ENCODE results near the gene CFD.
"Not testable (repeated sequence)": the region's sequence is repeated elsewhere in the genome, so short reads cannot be mapped to it uniquely, and the experiment has no call there.

The CFD gene

DNA sequence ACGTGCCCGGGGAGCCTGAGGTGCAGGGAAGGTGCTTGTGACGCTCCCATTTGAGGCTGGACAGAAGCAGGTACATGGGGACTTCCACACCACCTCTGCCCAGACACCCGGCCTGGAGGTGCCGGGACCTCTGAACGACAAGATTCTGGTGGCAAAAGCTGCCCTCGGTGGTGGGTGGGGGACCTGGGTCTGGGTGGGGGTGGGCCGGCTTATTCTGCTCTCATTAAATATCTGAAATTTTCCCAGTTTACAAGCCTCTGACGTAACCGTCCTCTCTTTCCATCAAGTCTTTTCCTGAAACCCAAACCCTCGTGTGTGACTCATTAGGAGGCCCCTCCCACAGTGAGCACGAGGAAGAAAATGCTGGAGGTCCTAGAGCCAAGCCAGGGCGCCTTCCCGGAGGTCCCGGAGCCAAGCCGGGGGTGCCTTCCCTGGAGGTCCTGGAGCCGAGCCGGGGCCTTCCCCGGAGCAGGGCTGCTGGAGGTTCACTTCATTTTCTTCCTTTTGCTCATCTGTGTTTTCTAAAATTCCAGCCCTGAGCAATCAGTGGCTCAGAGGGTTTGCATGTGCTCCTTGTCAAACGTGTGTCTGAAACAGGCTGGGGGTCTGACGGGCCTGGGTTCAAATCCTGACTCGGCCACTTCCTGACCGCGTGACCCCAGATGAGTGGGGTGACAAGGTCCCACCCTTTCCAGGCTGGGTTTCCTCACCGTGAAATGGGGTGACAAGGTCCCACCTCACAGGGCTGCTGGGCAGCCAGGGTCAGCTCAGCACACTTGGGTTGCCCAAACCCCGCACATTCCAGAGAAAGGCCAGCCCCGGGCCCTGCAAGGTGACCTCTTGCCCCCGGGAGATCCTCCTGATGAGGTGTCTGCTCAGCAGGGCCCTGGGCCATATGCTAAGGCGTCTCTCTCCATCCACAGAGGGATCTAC lies 10.0 kb downstream of the CFD start:
- in situ Hi-C loops (cut with MboI; ENCODE audit: low sequenced_read_pairs), result loop anchor here (25.0 kb wide), 1 partner anchor 118 kb away; the partner anchor contains the start of gene WDR18

DNA sequence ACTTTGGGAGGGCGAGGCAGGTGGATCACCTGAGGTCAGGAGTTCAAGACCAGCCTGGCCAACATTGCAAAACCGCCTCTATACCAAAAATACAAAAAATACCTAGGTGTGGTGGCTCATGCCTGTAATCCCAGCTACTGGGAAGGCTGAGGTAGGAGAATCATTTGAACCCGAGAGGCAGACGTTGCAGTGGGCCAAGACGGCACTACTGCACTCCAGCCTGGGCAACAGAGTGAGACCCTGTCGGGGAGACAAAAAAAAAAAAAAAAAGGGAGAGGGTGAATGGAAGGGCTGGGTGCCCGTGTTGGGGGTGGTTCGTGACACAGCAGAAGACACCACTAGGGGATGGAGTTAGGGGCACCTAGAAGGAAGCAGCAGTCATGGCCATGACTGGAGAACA lies 10.8 kb downstream of the CFD start:
- in situ Hi-C loops (cut with MboI; ENCODE audit: low sequenced_read_pairs), result loop anchor here (25.0 kb wide), 1 partner anchor 117 kb away; the partner anchor contains the start of gene WDR18

DNA sequence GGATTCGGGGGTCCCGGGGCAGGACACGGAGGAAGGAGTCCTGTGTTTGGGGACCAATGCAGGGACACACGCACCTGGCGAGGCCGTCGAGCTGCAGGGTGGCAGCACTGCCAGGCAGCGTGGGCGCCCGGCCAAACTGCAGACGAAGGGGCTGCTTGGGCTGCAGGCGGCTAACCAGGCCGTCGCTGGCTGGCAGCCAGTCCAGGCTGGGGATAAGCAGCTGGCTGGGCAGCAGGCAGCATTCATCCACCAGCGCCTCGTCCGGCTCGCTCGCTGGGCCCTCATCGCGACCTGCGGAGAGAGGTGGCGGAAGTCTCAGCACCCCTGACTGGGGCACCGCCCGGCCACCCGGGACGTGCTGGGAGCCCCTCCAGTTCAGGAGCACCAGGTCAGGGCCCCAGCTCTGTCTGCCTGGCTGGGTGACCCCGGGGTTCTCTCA lies 11.5 kb downstream of the CFD start:
- in situ Hi-C loops (cut with MboI; ENCODE audit: low sequenced_read_pairs), result loop anchor here (25.0 kb wide), 1 partner anchor 116 kb away; the partner anchor contains the start of gene WDR18

DNA sequence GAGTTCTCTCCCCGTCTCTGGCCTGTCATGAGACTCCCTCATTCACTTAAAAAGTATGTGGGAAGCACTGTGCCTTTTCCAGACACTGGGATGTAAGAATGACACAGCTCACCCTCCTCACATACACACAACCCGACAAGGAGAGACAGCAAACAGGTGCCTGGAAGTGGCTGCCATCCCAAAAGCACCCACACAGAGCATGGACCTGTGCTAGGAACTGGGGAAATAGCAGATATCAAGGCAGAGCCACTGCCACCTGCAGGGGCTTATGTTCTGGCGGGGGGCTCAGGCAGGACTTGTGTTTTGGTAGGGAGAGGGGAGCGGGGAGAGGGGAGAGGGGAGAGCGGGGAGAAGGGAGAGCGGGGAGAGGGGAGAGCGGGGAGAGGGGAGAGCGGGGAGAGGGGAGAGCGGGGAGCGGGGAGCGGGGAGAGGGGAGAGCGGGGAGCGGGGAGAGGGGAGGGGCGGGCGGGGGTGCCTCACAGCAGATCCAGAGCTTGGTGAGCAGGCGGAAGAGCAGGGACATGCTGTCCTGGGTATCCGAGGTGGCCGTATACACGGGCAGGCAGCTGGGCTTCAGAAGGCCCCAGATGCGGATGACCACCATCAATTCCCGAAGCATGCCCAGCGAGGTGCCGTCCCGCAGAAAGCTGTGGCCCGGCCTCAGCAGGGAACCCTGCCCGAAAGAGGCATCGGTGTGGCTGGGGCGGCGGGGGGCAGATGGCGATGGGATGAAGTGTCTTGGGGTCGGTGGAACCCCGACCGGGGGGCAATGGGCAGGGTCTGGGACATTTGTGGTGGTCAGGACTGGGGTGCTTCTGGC lies 12.2 kb downstream of the CFD start:
- in situ Hi-C loops (cut with MboI; ENCODE audit: low sequenced_read_pairs), result loop anchor here (25.0 kb wide), 1 partner anchor 116 kb away; the partner anchor contains the start of gene WDR18

DNA sequence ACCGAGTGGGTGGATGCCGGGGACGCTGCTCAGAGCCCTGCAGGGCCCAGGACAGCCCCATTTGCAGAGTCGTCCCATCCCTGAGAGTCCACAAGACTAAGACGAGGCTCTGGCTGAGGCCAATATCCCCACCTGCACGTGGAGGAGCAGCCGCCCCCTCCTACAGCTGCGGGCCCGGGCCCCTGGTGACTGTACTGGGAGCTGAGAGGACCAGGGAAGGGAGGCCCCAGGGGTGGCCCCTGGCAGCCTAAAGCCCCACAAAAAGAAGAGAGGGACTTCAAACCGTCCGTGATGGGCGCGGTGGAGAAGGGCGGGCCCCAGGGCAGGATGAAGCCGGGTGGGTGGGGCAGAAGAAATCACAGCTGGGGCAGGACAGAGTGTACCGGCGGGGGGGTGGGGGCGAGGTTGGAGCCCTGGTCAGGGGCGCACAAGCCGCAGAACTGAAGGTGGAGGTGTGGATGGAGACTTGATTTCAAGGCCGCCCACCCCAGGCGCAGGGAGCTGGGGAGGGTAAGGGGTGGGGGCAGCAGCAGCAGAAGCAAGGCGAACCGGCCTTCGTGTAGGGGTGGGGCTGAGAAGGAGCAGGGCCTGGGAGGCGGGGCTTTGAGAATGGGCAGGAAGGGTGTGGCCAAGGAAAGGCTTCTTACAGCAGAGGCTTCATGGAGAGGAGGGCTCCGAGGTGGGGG lies 12.9 kb downstream of the CFD start:
- in situ Hi-C loops (cut with MboI; ENCODE audit: low sequenced_read_pairs), result loop anchor here (25.0 kb wide), 1 partner anchor 115 kb away; the partner anchor contains the start of gene WDR18

DNA sequence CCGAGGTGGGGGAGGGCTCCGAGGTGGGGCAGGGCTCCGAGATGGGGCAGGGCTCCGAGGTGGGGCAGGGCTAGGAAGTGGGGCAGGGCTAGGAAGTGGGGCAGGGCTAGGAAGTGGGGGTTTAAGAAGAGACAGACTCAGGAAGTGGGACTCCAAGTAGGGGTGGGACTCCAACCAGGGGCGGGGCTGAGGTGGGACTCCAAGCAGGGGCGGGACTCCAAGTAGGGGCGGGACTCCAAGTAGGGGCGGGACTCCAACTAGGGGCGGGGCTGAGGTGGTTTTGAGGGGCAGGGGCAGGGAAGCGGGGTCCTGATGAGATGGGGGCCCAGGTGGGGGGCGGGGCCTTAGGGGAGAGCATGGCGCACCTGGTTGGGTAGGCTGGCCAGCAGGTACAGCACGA lies 13.6 kb downstream of the CFD start:
- in situ Hi-C loops (cut with MboI; ENCODE audit: low sequenced_read_pairs), result loop anchor here (25.0 kb wide), 1 partner anchor 114 kb away; the partner anchor contains the start of gene WDR18

DNA sequence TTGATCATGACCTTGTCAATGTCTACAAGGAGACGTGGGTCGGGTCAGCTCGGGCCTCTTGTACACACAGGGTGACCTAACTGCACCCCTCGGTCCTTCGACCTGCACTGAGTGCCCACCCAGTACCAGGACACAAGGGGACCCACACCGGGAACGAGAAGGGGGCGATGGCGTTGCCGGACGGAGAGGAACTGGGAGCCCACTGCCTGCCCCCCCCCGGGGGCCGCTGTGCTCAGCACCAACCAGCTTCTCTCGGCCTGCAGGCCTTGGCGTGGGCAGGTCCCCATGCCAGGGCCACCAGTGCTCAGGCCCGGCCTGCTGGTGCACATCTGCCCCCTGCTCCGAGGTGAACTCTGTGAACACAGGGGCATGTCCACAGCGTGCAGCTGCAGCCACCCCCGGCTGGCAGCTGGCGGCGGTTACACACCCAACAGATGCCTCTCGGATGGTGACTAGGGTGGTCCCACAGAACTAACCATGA lies 14.1 kb downstream of the CFD start:
- in situ Hi-C loops (cut with MboI; ENCODE audit: low sequenced_read_pairs), result loop anchor here (25.0 kb wide), 1 partner anchor 114 kb away; the partner anchor contains the start of gene WDR18

DNA sequence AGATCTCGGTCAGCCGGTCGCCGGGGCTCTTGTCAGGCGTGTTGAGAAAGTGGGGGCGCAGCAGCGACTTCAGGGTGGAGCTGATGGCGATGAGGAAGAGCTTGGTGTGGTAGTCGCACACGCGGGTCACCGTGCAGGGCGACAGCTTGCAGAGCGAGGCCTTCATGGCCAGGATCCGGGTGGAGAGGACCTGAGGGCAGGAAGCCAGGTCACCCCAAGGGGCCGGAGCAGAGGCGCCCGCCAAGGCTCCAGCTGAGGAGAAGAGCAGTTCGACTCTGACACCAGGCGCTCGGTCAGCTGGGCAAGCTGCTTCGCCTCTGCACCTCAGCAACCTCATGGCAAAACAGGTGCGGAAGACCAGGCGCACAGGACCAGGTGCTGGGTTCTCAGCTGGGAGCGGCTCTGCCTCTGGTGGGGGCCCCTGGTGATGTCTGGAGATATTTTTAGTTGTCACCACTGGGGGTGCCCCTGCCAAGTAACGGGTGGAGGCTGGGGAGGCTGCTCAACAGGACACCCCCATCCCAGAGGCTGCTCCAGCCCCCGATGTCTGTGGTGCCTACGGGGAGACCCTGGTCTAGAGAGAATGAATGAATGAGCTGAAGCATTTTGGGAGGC lies 15.9 kb downstream of the CFD start:
- in situ Hi-C loops (cut with MboI; ENCODE audit: low sequenced_read_pairs), result no loop called here

DNA sequence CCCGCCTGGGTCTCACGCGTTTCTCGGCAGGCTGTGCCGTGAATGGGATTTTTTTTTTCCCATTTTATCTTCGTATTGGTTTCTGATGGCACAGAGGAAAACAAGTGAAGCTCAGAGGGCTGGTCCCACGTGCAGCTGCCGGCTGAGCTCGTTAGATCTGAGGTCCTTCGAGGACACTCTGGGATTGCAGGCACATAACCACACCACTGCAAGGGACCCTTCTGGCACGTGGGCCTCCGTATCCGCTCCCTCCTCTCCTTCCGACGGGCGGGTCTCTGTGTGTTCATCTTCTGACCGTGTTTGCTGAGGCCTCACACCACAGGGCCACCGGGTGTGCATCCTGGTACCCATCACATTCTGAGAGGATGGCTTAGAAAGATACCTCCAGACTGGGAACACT lies 16.6 kb downstream of the CFD start:
- in situ Hi-C loops (cut with MboI; ENCODE audit: low sequenced_read_pairs), result no loop called here

DNA sequence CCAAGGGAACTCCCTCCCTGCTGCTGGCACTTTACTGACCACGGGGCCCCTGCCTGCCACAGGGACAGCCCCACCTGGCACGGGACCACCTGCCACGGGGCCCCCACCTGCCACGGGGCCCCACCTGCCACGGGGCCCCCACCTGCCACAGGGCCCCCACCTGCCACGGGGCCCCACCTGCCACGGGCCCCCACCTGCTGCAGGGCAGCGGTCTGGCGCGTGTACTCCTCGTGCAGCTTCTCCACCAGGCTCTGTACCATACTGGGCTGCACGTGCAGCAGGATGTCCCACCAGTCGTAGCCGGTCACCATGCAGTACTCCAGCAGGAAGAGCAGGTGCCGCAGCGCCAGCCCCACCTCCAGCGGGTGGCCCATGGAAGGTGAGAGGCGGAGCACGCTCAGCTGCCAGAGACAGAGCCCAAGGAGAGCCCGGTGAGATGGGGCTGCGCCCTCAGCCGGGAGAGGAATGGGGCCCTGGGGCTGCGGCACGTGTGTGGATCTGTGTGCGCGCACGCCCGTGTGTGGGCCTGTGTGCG lies 17.4 kb downstream of the CFD start:
- in situ Hi-C loops (cut with MboI; ENCODE audit: low sequenced_read_pairs), result no loop called here

DNA sequence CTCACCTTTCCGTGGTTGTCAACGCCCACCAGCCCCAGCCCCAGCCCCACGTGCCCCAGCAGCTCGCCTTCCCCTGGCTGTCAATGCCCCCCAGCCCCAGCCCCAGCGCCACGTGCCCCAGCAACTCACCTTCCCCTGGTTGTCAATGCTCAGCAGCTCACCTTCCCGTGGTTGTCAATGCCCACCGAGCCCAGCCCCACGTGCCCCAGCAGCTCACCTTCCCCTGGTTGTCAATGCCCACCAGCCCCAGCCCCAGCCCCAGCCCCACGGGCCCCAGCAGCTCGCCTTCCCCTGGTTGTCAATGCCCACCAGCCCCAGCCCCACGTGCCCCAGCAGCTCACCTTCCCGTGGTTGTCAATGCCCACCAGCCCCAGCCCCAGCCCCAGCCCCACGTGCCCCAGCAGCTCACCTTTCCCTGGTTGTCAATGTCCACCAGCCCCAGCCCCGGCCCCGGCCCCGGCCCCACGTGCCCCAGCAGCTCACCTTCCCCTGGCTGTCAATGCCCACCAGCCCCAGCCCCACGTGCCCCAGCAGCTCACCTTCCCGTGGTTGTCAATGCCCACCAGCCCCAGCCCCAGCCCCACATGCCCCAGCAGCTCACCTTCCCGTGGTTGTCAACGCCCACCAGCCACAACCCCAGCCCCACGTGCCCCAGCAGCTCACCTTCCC lies 18.7 kb downstream of the CFD start:
- in situ Hi-C loops (cut with MboI; ENCODE audit: low sequenced_read_pairs), result not testable (repeated sequence)

DNA sequence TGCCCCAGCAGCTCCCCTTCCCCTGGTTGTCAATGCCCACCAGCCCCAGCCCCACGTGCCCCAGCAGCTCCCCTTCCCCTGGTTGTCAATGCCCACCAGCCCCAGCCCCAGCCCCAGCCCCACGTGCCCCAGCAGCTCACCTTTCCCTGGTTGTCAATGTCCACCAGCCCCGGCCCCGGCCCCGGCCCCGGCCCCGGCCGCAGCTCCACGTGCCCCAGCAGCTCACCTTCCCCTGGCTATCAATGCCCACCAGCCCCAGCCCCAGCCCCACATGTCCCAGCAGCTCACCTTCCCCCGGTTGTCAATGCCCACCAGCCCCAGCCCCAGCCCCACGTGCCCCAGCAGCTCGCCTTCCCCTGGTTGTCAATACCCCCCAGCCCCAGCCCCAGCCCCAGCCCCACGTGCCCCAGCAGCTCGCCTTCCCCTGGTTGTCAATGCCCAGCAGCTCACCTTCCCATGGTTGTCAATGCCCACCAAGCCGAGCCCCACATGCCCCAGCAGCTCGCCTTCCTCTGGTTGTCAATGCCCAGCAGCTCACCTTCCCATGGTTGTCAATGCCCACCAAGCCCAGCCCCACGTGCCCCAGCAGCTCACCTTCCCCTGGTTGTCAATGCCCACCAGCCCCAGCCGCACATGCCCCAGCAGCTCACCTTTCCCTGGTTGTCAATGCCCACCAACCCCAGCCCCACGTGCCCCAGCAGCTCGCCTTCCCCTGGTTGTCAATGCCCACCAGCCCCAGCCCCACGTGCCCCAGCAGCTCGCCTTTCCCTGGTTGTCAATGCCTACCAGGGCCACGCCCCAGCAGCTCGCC lies 19.5 kb downstream of the CFD start:
- in situ Hi-C loops (cut with MboI; ENCODE audit: low sequenced_read_pairs), result not testable (repeated sequence)

DNA sequence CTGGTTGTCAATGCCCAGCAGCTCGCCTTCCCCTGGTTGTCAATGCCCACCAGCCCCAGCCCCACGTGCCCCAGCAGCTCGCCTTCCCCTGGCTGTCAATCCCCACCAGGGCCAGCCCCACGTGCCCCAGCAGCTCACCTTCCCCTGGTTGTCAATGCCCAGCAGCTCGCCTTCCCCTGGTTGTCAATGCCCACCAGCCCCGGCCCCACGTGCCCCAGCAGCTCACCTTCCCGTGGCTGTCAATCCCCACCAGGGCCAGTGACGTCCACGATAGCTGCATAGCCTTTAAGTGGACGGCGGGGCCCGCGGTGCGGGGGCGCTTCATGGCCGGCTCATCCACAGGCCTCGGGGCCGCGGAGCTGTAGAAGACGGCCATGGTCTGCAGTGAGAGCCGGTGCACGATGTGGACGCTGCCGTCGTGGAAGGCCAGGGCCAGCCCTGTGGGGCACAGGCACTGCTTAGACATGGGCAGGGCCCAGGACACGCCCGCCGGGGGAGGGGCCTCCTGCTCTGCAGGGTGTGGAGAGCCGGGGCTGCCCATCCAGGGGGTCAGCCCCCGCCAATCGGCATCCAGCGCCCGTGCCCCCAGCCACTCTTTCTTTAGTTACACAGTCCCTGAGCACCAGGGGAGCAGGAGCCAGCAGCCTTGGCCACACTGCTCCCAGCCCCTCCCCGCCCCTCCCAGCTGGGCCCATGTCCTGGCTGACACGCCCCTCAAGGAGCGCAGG lies 20.4 kb downstream of the CFD start:
- in situ Hi-C loops (cut with MboI; ENCODE audit: low sequenced_read_pairs), result no loop called here

DNA sequence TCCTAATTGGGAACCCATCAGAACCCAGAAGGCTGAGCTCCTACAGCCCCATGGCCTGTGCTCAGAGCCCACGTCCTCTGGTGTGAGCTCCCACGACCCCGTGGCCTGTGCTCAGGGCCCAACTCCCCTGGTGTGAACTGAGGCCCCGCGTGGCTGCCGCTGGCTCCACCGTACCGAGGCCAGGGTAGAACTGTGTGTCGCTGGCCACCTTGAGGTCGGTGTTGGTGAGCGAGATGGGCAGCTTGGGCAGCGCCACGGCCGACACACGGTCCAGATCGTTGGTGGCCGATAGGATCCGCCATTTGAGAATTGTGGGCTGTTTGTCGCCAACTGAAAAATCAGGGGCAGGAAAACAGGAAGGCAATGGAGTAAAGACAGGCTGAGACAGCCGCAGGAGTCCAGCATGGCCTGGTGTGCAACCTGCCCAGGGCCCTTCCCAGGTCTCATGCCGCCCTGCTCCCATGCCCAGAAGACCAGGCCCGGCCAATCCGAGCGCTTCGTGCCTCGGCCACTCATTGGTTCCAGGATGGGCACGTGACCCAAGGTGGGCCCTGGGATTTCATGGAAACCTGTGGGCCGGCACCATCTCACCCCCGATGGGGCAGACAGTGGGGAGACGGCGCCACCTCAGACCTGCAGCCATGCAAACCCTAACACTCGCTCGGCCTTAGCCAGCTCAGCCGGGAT lies 22.1 kb downstream of the CFD start:
- in situ Hi-C loops (cut with MboI; ENCODE audit: low sequenced_read_pairs), result no loop called here

DNA sequence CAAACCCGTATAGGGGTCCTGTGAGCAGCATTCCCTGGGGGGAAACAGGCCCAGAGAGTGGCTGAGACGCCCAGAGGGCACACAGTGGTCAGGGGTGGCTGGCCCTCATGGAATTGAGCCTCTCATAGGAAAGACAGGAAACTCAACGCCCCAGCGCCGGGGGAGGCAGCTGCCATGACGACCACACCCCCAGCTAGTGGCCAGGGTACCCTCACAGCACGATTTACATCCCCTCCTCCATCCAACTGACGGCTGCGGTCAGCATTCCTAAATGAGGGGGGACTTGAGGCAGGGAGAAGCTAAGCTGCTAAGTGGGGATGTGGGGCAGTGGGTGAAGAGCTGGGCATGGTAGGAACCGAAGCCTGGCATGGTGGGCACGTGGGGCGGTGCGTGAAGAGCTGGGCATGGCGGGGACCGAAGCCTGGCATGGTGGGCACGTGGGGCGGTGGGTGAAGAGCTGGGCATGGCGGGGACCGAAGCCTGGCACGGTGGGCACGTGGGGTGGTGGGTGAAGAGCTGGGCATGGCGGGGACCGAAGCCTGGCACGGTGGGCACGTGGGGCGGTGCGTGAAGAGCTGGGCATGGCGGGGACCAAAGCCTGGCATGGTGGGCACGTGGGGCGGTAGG lies 23.5 kb downstream of the CFD start:
- in situ Hi-C loops (cut with MboI; ENCODE audit: low sequenced_read_pairs), result no loop called here

DNA sequence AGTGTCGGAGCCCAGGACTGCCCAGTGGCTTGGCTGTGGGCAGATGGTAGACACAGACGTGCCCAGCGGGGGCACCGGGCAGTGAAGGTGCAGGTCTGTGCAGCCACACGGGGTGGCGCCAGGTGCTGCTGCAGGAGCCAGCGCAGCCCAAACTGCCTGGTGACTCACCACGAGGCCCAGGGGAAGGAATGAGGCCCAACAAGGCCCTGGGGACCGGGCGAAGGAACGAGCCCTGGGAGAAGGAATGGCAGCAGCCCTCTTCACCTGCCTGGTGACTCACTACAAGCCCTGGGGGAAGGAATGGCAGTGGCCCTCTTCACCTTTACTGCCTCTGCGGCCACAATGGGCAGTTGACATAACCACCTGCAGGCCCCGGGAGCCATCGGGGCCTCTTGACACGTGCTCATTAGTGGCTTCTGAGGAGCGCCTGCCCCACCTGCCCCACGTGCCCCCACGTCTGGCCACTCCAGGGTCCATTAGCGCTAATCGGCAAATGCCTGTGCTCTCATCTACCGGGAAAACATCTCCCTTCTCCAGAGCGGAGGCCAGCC lies 24.3 kb downstream of the CFD start:
- in situ Hi-C loops (cut with MboI; ENCODE audit: low sequenced_read_pairs), result no loop called here

Measured in HL-60/S4 treated with phorbol 12-myristate 13-acetate at 8.2 ng/mL for 4 days and 3 days (cell line).